Psoas muscle (tissue), 8 donors: ENCODE data around the gene INTS11. TPM values are rescaled to one million over a fixed set of nuclear protein-coding genes. Genes with fewer than 3 reads are reported as not detected.

Experiments
- ATAC-seq, 4 donors: fragments of 200-7000 bp; cut with Tn5 transposase; one replicate each; pipeline ENCODE4 v1.9.1; 2020; ENCODE audit warnings: moderate library complexity in 3 of 4, mild to moderate bottlenecking in 2 of 4
- DNase-seq, 2 donors: peaks; one replicate each; pipeline ENCODE4 v3.0.0-alpha.2; 2020
- H3K27ac ChIP-seq: fragments of 200-600 bp; one replicate; pipeline ENCODE4 v1.8.0; 2022
- H3K27me3 ChIP-seq, 3 donors: fragments of 200-600 bp in 1 of 3; one replicate each; pipeline versions ENCODE4 v1.6.1 to v1.8.0; 2013 to 2022; ENCODE audit warnings: low read length in 2 of 3, mild to moderate bottlenecking in 2 of 3, moderate library complexity in 1 of 3; ENCODE audit not compliant: insufficient read depth in 3 of 3
- H3K36me3 ChIP-seq, 2 donors: fragments of 200-600 bp in 1 of 2; one replicate each; pipeline versions ENCODE4 v1.6.1 to v1.8.0; 2013 to 2022; ENCODE audit warnings: low read depth in 1 of 2, mild to moderate bottlenecking in 1 of 2, moderate library complexity in 1 of 2; ENCODE audit not compliant: insufficient read depth in 1 of 2
- H3K4me1 ChIP-seq: fragments of 200-600 bp; one replicate; pipeline ENCODE4 v1.8.0; 2022
- H3K4me3 ChIP-seq: fragments of 200-600 bp; one replicate; pipeline ENCODE4 v1.8.0; 2022; ENCODE audit warnings: mild to moderate bottlenecking
- H3K9me3 ChIP-seq: fragments of 200-600 bp; one replicate; pipeline ENCODE4 v1.8.0; 2022
- WGBS, 3 donors: extraction: QIAGEN DNeasy Blood & Tissue Kit; methylation state at CpG; one replicate each; pipeline versions ENCODE4 v1.1.6 to v1.1.7; 2013; 5-methylcytosine and 5-hydroxymethylcytosine counted together
- intact Hi-C, 2 donors: fragments of 100-400 bp; cut with DNase I; formaldehyde crosslinking; loops; one replicate each; pipeline versions ENCODE4 v1.11.0 to v1.14.2; 2022
- polyA plus RNA-seq, 3 donors: library from polyadenylated mRNA; stranded (reverse); fragments of 200-250 nt; gene quantifications; one replicate each; pipeline ENCODE4 v1.2.3, GENCODE V29; 2013
- total RNA-seq, 4 donors: library from RNA; stranded (reverse); fragmentation: NEBNext Ultra II Directional in 2 of 4; extraction: Animal tissue kit (Norgen Biotek cat#: 25700) in 2 of 4; gene quantifications; one replicate each; pipeline versions ENCODE4 v1.2.1 to v1.2.4, GENCODE V29; 2021 to 2023
- TF ChIP-seq, protein P1 (sequence below): fragments of 200-600 bp; IDR thresholded peaks from one replicate; pipeline ENCODE4 v1.8.0; 2022; ENCODE audit warnings: antibody characterized with exemption
- donor health status: healthy with polysubstance abuse.
- donor health status: DM: no; HTN: no; CAD: no; lungs with moderate emphysema.
- donor health status: Bipolar disorder and iron deficiency.
- donor health status: healthy.
- donor health status: DM: yes; HTN: yes; CAD: no.
- donor health status: DM: no; HTN: no; CAD: no.
- donor health status: DM: no; HTN: no; CAD: no.
- donor health status: DM: yes; HTN: yes; CAD: no.

Gene INTS11
- total and polyA plus RNA-seq, 7 donors: 55.6 to 80.8 (median 71.2) TPM

DNA sequence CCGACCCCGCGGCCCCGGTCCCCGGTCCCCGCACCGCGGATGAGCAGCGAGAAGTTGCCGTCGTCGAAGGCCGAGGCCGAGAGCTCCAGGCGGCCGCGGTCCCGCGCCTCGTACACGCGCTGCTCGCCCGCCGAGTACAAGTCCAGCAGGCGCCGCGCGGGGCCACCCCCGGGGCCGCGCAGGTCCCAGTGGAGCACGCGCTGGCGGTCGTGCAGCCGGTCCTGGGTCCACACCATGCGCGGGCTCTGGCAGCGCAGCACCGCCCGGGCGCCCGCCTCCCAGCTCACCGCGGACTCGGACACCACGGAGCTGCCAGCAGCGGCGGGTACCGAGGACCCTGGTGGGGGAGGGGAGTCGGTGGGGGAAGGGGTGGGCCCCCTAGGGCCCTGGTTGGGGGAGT is 31.0 kb upstream of the INTS11 start:
- ATAC-seq (peak in 1 of 4 donors; percentile 12), DNase-seq (peak; percentile 54 to 71)
- Histone ChIP-seq H3K36me3 (peaks cover 0 to 4% of the 10 kb centered on the region in 2 donors), H3K9me3 (no peaks in the 10 kb centered on the region), H3K27ac (no peak overlapping the region), H3K4me1 (peaks cover 21% of the 10 kb centered on the region), H3K27me3 (peaks cover 0 to 49% (median 3%) of the 10 kb centered on the region in 3 donors), H3K4me3 (peak overlapping the region; percentile 44)
- 3 to 12% (median 4%) methylated on average over 7 to 52 of the region's 52 CpGs for WGBS, 3 donors
- intact Hi-C loops: no loop called here
- TF ChIP-seq, protein P1, sequence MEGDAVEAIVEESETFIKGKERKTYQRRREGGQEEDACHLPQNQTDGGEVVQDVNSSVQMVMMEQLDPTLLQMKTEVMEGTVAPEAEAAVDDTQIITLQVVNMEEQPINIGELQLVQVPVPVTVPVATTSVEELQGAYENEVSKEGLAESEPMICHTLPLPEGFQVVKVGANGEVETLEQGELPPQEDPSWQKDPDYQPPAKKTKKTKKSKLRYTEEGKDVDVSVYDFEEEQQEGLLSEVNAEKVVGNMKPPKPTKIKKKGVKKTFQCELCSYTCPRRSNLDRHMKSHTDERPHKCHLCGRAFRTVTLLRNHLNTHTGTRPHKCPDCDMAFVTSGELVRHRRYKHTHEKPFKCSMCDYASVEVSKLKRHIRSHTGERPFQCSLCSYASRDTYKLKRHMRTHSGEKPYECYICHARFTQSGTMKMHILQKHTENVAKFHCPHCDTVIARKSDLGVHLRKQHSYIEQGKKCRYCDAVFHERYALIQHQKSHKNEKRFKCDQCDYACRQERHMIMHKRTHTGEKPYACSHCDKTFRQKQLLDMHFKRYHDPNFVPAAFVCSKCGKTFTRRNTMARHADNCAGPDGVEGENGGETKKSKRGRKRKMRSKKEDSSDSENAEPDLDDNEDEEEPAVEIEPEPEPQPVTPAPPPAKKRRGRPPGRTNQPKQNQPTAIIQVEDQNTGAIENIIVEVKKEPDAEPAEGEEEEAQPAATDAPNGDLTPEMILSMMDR: no peak

DNA sequence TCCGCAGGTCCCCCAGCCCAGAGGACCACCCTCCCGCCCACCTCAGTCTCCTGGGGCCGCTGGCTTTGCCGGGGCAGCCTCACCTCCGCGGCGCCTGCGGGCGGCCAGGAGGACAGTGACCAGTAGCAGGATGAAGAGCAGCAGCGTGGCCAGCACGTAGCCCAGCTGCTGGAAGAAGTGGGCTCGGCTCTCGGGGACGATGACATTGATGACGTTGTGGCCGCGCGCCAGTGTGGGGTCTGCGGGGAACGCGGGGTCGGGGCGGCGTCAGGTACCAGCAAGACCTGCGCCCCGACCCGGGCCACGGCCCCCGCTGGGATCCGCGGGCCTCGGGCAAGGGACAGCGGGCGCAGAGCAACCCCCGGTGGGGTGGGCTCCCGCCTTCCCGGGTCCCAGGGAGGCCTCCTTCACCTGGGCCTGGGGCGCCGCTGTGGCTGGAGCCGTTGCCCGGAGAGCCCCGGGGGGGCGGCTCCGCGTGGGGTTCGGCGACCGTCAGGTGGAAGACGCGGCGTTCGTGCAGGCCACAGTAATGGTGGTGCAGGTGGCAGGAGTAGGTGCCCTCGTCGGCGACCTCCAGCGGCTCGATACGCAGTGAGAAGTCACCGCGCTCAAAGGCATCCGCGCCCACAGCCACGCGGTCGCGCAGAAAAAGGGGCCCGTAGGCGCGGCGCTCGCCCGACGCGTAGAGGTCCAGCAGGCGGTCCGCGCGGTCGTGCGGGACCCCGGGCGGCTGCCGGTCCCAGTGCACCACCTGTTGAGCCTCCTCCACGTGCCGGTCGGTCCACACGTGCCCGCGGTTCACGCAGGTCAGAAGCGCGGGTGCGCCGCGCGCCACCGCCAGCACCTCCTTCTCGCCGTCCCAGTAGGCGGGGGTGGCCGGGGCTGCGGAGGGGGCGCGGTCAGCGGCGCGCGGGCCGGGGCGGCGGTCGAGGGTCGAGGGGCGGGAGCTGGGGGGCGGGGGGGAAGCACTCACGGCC is 30.1 kb upstream of the INTS11 start:
- DNase-seq (peak; percentile 28 to 60), ATAC-seq (no peak)
- H3K9me3 ChIP-seq: no peaks in the 10 kb centered on the region
- TF ChIP-seq, protein P1: no peak
- WGBS, 3 donors: 50 to 56% (median 55%) methylated on average over 76 to 116 of the region's 116 CpGs
- peaks cover 17% of the 10 kb centered on the region for H3K4me1 ChIP-seq
- peaks cover 0 to 42% (median 0%) of the 10 kb centered on the region in 3 donors for H3K27me3 ChIP-seq
- H3K4me3 ChIP-seq: peak overlapping the region; percentile 44
- intact Hi-C loops: no loop called here
- H3K36me3 ChIP-seq: peaks cover 0 to 4% of the 10 kb centered on the region in 2 donors
- no peak overlapping the region for H3K27ac ChIP-seq

DNA sequence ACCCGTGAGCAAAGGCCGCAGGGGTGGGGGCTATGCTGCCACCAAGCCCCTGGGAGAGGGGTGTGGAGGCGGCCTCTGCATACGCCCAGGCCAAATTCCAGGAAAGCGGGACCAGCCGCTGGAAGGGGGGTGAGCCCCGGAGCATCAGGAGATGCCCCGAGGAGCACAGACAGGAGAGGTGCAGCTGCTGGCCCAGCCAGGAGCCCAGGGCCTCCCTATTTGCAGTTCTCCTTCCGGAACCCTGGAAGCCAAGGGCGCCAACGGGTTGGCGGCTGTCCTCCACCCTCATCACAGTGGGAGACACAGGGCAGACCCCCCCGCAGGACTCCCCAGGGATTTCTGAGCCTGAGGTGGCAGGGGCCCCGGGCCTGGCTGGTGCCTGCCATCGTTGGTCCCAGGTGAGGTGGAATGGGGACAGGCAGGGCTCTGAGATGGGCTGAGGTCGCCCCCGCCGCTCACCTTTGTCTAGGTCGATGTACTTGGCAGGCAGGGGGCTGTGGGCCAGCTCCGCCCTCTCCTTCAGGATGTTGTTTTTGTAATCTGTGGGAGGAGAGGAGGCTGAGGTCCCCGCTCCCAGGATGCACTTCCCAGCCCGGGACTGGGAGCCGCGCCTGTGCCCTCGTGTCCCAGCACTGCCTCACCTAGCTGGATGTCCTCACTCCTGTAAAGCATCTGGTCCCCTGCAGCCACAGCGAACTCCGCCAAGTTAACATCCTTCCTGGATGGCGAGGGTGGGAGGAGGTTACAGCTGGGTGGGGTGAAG is 29.1 kb upstream of the INTS11 start:
- intact Hi-C loops: no loop called here
- Histone ChIP-seq H3K27me3 (peaks cover 0 to 32% (median 0%) of the 10 kb centered on the region in 3 donors), H3K27ac (no peak overlapping the region), H3K9me3 (no peaks in the 10 kb centered on the region), H3K4me3 (no peak overlapping the region), H3K4me1 (peaks cover 17% of the 10 kb centered on the region), H3K36me3 (peaks cover 0 to 4% of the 10 kb centered on the region in 2 donors)
- no peak for ATAC-seq
- DNase-seq: peak in 1 of 2 donors; percentile 20
- WGBS, 3 donors: 38 to 44% (median 39%) methylated on average over 24 to 28 of the region's 28 CpGs
- TF ChIP-seq, protein P1: no peak

DNA sequence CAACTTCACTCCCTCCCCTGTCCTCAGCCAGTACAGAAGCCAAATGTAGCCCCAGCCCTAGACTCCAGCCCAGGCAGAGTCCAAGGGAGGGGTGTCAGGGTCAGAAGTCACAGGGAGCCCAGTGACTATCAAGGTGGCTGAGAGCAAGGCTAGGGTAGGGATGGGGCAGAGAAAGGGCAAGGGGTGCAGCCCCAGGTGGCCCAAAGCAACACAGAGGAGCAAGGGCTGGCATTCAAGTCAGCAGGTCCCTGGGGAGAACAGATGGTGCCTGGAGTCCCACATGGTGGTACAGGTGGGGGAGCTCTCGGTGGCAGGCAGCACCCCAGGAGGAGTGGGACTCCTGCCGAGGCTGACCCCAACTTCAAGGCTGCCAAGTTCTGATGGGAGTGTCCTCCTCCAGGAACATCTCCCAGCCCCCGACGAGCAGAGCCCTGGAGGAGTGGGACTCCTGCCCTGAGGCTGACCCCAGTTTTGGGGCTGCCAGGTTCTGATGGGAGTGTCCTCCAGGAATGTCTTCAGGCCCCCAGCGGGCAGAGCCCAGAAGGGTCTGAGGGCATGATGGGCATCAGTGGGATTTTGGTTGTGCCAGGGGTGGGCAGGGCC is 28.4 kb upstream of the INTS11 start:
- ATAC-seq: no peak
- intact Hi-C loops: no loop called here
- 18 to 35% (median 23%) methylated on average over 4 to 5 of the region's 5 CpGs for WGBS, 3 donors
- H3K4me3 ChIP-seq: no peak overlapping the region
- TF ChIP-seq, protein P1: no peak
- no peak for DNase-seq
- peaks cover 0 to 4% of the 10 kb centered on the region in 2 donors for H3K36me3 ChIP-seq
- peaks cover 17% of the 10 kb centered on the region for H3K4me1 ChIP-seq
- no peaks in the 10 kb centered on the region for H3K9me3 ChIP-seq
- H3K27me3 ChIP-seq: peaks cover 0 to 26% (median 0%) of the 10 kb centered on the region in 3 donors
- H3K27ac ChIP-seq: peak overlapping the region; percentile 55
